Left lung (tissue), 10 donors: ENCODE measurements around the gene NR2F1-AS1. TPM values are rescaled to one million over a fixed set of nuclear protein-coding genes. Genes with fewer than 3 reads are reported as not detected.
"Not testable (repeated sequence)": the region's sequence is repeated elsewhere in the genome, so short reads cannot be mapped to it uniquely, and the experiment has no call there.

ENCODE experiments used
- ATAC-seq: fragments of 200-7000 bp; cut with Tn5 transposase; one replicate; pipeline ENCODE4 v1.9.1; 2020; ENCODE audit warnings: moderate library complexity
- DNase-seq, 4 donors: peaks; one replicate each; pipeline ENCODE4 v3.0.0-alpha.2; 2013 to 2020
- H3K27ac ChIP-seq, 2 donors: fragments of 200-600 bp; sonication (generic) in 1 of 2; one replicate each; pipeline versions ENCODE4 v1.5.0 to v1.8.0; 2020 to 2021
- H3K27me3 ChIP-seq, 2 donors: fragments of 200-600 bp; sonication (generic) in 1 of 2; one replicate each; pipeline versions ENCODE4 v1.5.0 to v1.8.0; 2020 to 2021
- H3K36me3 ChIP-seq, 2 donors: fragments of 200-600 bp; sonication (generic) in 1 of 2; one replicate each; pipeline versions ENCODE4 v1.5.0 to v1.8.0; 2020 to 2021
- H3K4me1 ChIP-seq, 2 donors: fragments of 200-600 bp; one replicate each; pipeline ENCODE4 v1.8.0; 2021
- H3K4me3 ChIP-seq, 2 donors: fragments of 200-600 bp; sonication (generic) in 1 of 2; one replicate each; pipeline versions ENCODE4 v1.5.0 to v1.8.0; 2020 to 2021; ENCODE audit warnings: mild to moderate bottlenecking in 1 of 2
- H3K9me3 ChIP-seq, 2 donors: fragments of 200-600 bp; sonication (generic) in 1 of 2; one replicate each; pipeline versions ENCODE4 v1.5.0 to v1.8.0; 2020 to 2021
- intact Hi-C, 2 donors: fragments of 100-400 bp; cut with DNase I; formaldehyde crosslinking; loops; one replicate each; pipeline versions ENCODE4 v1.11.2 to v1.14.2; 2022
- polyA plus RNA-seq, 6 donors: library from polyadenylated mRNA; unstranded; fragments of 120-200 nt; gene quantifications; one replicate each; pipeline ENCODE4 v1.2.1, GENCODE V29; 2013; ENCODE audit not compliant: insufficient read length in 6 of 6
- total RNA-seq, 2 donors: library from RNA; stranded (reverse); fragmentation: NEBNext Ultra II Directional; extraction: Animal tissue kit (Norgen Biotek cat#: 25700); gene quantifications; one replicate each; pipeline ENCODE4 v1.2.1, GENCODE V29; 2021
- TF ChIP-seq, protein P1 (sequence below), 2 donors: fragments of 200-600 bp; sonication (generic) in 1 of 2; IDR thresholded peaks; one replicate each; pipeline versions ENCODE4 v1.5.0 to v1.8.0; 2021; ENCODE audit warnings: antibody characterized with exemption in 2 of 2
- donor health status: DM: no; HTN: yes; CAD: no.
- donor health status: DM: no; HTN: no; CAD: no.

NR2F1-AS1 gene
- total and polyA plus RNA-seq, 8 donors, result 10.5 to 66.3 (median 48.3) TPM

DNA sequence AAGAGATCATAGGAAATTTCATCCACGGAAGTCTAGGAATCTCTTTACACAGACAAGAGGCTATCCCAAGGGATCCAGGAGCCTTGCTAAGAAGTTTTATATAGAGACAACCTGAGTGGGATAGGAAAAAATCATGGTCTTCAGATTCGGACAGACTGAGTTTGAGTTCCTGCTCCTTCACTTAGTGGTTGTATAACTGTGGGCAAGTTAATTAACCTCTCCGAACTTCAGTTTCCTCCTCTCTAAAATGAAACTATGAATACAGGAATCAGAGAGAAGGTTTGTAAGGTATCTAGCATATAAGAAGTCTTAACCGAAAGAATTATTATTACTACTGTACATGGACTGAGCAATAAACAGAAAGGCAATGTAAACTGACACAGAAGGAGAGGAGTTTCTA is 35.1 kb downstream of the NR2F1-AS1 start:
- H3K27ac ChIP-seq, result peak overlapping the region in 1 of 2 donors; percentile 36
- no peaks in the 10 kb centered on the region for H3K9me3 ChIP-seq
- ATAC-seq (no peak), DNase-seq (no peak)
- intact Hi-C loops, result no loop called here
- no peak overlapping the region for H3K4me3 ChIP-seq
- no peaks in the 10 kb centered on the region for H3K27me3 ChIP-seq
- peaks cover 0 to 5% of the 10 kb centered on the region in 2 donors for H3K4me1 ChIP-seq
- no peaks in the 10 kb centered on the region for H3K36me3 ChIP-seq
- TF ChIP-seq, protein P1, sequence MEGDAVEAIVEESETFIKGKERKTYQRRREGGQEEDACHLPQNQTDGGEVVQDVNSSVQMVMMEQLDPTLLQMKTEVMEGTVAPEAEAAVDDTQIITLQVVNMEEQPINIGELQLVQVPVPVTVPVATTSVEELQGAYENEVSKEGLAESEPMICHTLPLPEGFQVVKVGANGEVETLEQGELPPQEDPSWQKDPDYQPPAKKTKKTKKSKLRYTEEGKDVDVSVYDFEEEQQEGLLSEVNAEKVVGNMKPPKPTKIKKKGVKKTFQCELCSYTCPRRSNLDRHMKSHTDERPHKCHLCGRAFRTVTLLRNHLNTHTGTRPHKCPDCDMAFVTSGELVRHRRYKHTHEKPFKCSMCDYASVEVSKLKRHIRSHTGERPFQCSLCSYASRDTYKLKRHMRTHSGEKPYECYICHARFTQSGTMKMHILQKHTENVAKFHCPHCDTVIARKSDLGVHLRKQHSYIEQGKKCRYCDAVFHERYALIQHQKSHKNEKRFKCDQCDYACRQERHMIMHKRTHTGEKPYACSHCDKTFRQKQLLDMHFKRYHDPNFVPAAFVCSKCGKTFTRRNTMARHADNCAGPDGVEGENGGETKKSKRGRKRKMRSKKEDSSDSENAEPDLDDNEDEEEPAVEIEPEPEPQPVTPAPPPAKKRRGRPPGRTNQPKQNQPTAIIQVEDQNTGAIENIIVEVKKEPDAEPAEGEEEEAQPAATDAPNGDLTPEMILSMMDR (IDR thresholded peaks at IDR 0.05), result no peak

DNA sequence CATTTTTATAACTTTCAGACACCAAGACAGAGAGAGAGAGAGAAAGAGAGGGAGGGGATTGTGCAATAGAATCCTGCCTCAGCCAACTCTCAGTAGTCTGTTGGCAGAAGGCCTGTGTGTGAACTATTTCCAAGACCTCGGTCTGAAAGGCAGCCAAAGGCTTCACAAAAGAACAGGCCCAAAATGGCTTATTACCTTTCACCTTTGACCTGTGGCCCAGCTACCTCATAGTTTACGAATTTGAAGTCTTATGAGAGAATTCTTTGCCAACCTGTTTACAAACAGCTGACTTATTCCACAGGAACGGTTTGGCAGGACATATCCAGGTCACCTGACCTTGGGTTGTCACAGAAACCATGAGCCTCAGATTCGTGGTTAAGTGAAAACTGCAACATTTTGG is 48.6 kb downstream of the NR2F1-AS1 start:
- DNase-seq (peak in 3 of 4 donors; percentile 64 to 92 (median 92)), ATAC-seq (peak; percentile 79)
- no peaks in the 10 kb centered on the region for H3K27me3 ChIP-seq
- peak overlapping the region in 1 of 2 donors; percentile 56 for H3K27ac ChIP-seq
- intact Hi-C loops, result no loop called here
- H3K9me3 ChIP-seq, result peaks cover 0 to 2% of the 10 kb centered on the region in 2 donors
- H3K36me3 ChIP-seq, result no peaks in the 10 kb centered on the region
- H3K4me3 ChIP-seq, result no peak overlapping the region
- TF ChIP-seq, protein P1 (IDR thresholded peaks at IDR 0.05), result no peak
- H3K4me1 ChIP-seq, result no peaks in the 10 kb centered on the region

DNA sequence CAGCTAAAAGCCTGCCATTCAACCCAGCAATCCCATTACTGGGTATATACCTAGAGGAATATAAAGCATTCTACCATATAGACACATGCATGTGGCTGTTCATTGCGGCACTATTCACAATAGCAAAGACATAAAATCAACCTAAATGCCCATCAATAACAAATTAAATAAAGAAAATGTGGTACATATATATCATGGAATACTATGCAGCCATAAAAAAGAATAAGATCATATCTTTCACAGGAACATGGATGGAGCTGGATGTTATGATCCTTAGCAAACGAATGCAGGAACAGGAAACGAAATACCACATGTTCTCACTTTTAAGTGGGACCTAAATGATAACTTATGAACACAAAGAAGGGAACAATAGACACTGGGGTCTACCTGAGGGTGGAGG is 59.2 kb downstream of the NR2F1-AS1 start:
- peaks cover 0 to 27% of the 10 kb centered on the region in 2 donors for H3K9me3 ChIP-seq
- H3K36me3 ChIP-seq, H3K27me3 ChIP-seq, H3K27ac ChIP-seq, DNase-seq, ATAC-seq, intact Hi-C loops, H3K4me3 ChIP-seq, H3K4me1 ChIP-seq: not testable (repeated sequence)

DNA sequence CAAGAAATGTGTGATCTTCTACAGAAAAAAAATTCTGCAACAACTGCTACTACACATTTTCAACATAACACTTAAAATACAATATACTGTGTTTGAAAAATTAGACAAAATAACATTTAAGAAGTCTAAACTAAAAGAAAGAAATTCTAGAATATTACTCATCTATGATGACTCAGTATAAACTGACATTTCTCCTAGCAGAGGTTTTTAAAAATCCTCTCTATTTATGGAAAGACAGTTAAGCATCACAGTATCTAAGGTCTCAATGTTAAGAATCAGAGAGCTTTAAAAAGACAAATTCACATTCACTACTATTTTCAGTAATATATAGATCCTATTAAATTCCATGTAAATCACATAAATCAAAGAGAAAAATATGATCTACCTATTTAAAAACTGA is 61.3 kb downstream of the NR2F1-AS1 start:
- intact Hi-C loops, result no loop called here
- Histone ChIP-seq H3K27me3 (no peaks in the 10 kb centered on the region), H3K9me3 (peaks cover 0 to 16% of the 10 kb centered on the region in 2 donors), H3K4me1 (no peaks in the 10 kb centered on the region), H3K36me3 (no peaks in the 10 kb centered on the region), H3K27ac (no peak overlapping the region), H3K4me3 (no peak overlapping the region)
- DNase-seq (no peak), ATAC-seq (no peak)
- TF ChIP-seq, protein P1 (IDR thresholded peaks at IDR 0.05), result no peak

DNA sequence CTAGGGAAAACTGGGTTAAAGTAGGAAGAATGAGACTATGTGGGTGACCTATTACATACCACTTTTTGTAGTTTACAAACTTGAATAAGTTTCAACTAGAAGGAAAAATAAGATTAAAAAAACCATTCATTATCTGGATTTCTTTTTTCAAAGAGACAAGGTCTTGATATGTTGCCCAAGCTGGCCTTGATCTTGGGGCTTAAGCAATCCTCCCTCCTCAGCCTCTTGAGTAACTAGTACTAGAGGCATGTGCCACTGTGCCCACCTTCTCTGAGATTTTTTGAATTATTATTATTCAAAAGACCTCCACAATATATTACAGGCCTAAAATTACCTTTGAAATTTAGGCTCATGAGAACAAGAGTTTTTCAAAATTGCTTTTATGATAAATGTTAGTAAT is 63.2 kb downstream of the NR2F1-AS1 start:
- H3K9me3 ChIP-seq, result peaks cover 0 to 13% of the 10 kb centered on the region in 2 donors
- H3K4me3 ChIP-seq, result no peak overlapping the region
- no peaks in the 10 kb centered on the region for H3K27me3 ChIP-seq
- TF ChIP-seq, protein P1 (IDR thresholded peaks at IDR 0.05), result no peak
- ATAC-seq (no peak), DNase-seq (no peak)
- H3K27ac ChIP-seq, result no peak overlapping the region
- H3K4me1 ChIP-seq, result no peaks in the 10 kb centered on the region
- no peaks in the 10 kb centered on the region for H3K36me3 ChIP-seq
- intact Hi-C loops, result no loop called here

DNA sequence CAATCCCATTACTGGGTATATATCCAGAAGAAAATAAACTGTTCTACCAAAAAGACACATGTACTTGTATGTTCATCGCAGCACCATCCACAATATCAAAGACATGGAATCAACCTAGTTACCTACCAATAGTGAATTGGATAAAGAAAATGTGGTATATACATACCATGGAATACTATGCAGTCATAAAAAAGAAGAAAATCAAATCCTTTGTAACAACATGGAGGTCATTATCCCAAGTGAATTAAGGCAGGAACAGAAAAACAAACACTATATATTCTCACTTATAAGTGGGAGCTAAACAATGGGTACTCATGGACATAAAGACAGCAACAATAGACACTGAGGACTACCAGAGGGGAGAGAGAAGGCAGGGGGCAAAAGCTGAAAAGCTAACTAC is 67.7 kb downstream of the NR2F1-AS1 start:
- intact Hi-C loops, result no loop called here
- DNase-seq, result no peak
- H3K9me3 ChIP-seq, result no peaks in the 10 kb centered on the region

More for the DNA sequence above, 67.7 kb downstream of the NR2F1-AS1 start:
- Histone ChIP-seq H3K4me1 (no peaks in the 10 kb centered on the region), H3K36me3 (no peaks in the 10 kb centered on the region), H3K27ac (no peak overlapping the region), H3K4me3 (no peak overlapping the region), H3K27me3 (no peaks in the 10 kb centered on the region)
- ATAC-seq, result no peak
- TF ChIP-seq, protein P1 (IDR thresholded peaks at IDR 0.05), result no peak
